Thyroid gland (tissue), 4 donors: ENCODE data around the gene DNPH1.

Experiments used
- CTCF ChIP-seq, 6 experiments: fragments of 200-600 bp in 3 of 6; fragments of 450-650 bp in 3 of 6; sonication (generic) in 3 of 6; IDR thresholded peaks; one replicate each; pipeline ENCODE4 v1.5.1; 2016 to 2019; ENCODE audit warnings: antibody characterized with exemption in 6 of 6, mild to moderate bottlenecking in 2 of 6, inconsistent platforms in 1 of 6, moderate library complexity in 1 of 6
- POLR2A ChIP-seq, 2 donors: fragments of 450-650 bp; IDR thresholded peaks; one replicate each; pipeline ENCODE4 v1.6.1; 2017; ENCODE audit warnings: antibody characterized with exemption in 2 of 2, mild to moderate bottlenecking in 2 of 2, moderate library complexity in 1 of 2

GRCh38 chr6:43261198-43261597 is 31.9 kb upstream of the DNPH1 start:
- no peak for TF ChIP-seq CTCF (IDR thresholded peaks at IDR 0.05)
- TF ChIP-seq POLR2A (IDR thresholded peaks at IDR 0.05) = no peak
